GM13976 (cell line): ENCODE data around the gene FANCM.

Experiments
- DNase-seq: peaks from one replicate; pipeline ENCODE4 v3.0.0; 2012; ENCODE audit warnings: low spot score
- CTCF ChIP-seq: IDR thresholded peaks from 2 replicates; pipeline ENCODE4 v1.5.1; 2012; ENCODE audit warnings: borderline replicate concordance, mild to moderate bottlenecking; ENCODE audit not compliant: insufficient read depth; ENCODE audit errors: extremely low read depth, missing control alignments, control extremely low read depth
- in situ Hi-C: fragments of 300-500 bp; cut with MboI; formaldehyde crosslinking; loops from one replicate; pipeline ENCODE4 v1.12.0; 2022; ENCODE audit warnings: low sequenced_read_pairs, mixed read lengths, inconsistent platforms; ENCODE audit not compliant: unreplicated experiment

Gene FANCM

GRCh38 chr14:45156067-45156466 is 20.3 kb downstream of the FANCM start:
- no peak for DNase-seq
- in situ Hi-C loops, result no loop called here
- TF ChIP-seq CTCF, result no peak

- no peak for TF ChIP-seq CTCF
- DNase-seq, result no peak
- in situ Hi-C loops, result no loop called here
These were observed 34.2 kb downstream of the FANCM start for GRCh38 chr14:45169906-45170305.

GRCh38 chr14:45177076-45177475 is 41.3 kb downstream of the FANCM start:
- DNase-seq, result no peak
- no peak for TF ChIP-seq CTCF
- in situ Hi-C loops, result no loop called here

- TF ChIP-seq CTCF, result no peak
- in situ Hi-C loops, result no loop called here
These were observed 45.6 kb downstream of the FANCM start for GRCh38 chr14:45181329-45181728.

GRCh38 chr14:45181806-45182205 is 46.1 kb downstream of the FANCM start:
- no peak for DNase-seq
- in situ Hi-C loops, result no loop called here
- no peak for TF ChIP-seq CTCF

More at GRCh38 chr14:45181329-45181728, 45.6 kb downstream of the FANCM start:
- no peak for DNase-seq

GRCh38 chr14:45185100-45185814 is 49.5 kb downstream of the FANCM start:
- no peak for TF ChIP-seq CTCF
- in situ Hi-C loops, result no loop called here
- DNase-seq, result no peak
